Activated naive CD4-positive, alpha-beta T cell treated with anti-CD3 and anti-CD28 coated beads, Interleukin-2, amount 50 U/mL, for 72 hours (primary cell): Measurements from ENCODE around the gene GRK5. TPM values are rescaled to one million over a fixed set of nuclear protein-coding genes. Genes with fewer than 3 reads are reported as not detected.

ENCODE experiments used
- ATAC-seq, 2 donors: fragments of 150-1000 bp; cut with Tn5 transposase; 2 replicates each; pipeline ENCODE4 v1.10.0; 2021; ENCODE audit warnings: mild to moderate bottlenecking in 2 of 2, moderate library complexity in 2 of 2
- DNase-seq, 2 donors: peaks; one replicate each; pipeline ENCODE4 v3.0.0; 2021 to 2022; ENCODE audit warnings: low spot score in 2 of 2
- H3K27ac Mint-ChIP-seq, 2 donors: one replicate each; pipeline ENCODE4 v1.8.0; 2022; ENCODE audit warnings: mild to moderate bottlenecking in 2 of 2, mixed read lengths in 2 of 2
- H3K36me3 Mint-ChIP-seq, 2 donors: one replicate each; pipeline ENCODE4 v1.8.0; 2022; ENCODE audit warnings: mixed read lengths in 2 of 2
- H3K9me3 Mint-ChIP-seq, 2 donors: one replicate each; pipeline ENCODE4 v1.8.0; 2022; ENCODE audit warnings: mixed read lengths in 2 of 2
- total RNA-seq, 2 donors: library from RNA; stranded (reverse); gene quantifications; one replicate each; pipeline ENCODE4 v1.2.3, GENCODE V29; 2022

Gene GRK5
- total RNA-seq, 2 donors from 2014 or later = 21.2 to 34.5 TPM

GRCh38 chr10:119446441-119447277 is 239.3 kb downstream of the GRK5 start:
- no peaks in the 10 kb centered on the region for H3K36me3 Mint-ChIP-seq
- H3K27ac Mint-ChIP-seq = no peak overlapping the region
- H3K9me3 Mint-ChIP-seq = no peaks in the 10 kb centered on the region
- DNase-seq (no peak), ATAC-seq (no peak)

- Mint-ChIP-seq H3K36me3 (no peaks in the 10 kb centered on the region), H3K27ac (no peak overlapping the region), H3K9me3 (no peaks in the 10 kb centered on the region)
- no peak for DNase-seq
- ATAC-seq = no peak
Observed at GRCh38 chr10:119447421-119447820, 240.1 kb downstream of the GRK5 start.

- DNase-seq = no peak
- no peak for ATAC-seq
Observed at GRCh38 chr10:119447823-119448546, 240.6 kb downstream of the GRK5 start.

GRCh38 chr10:119448628-119449584 is 241.5 kb downstream of the GRK5 start:
- no peak overlapping the region for H3K27ac Mint-ChIP-seq

More at GRCh38 chr10:119447823-119448546, 240.6 kb downstream of the GRK5 start:
- no peaks in the 10 kb centered on the region for H3K36me3 Mint-ChIP-seq
- no peaks in the 10 kb centered on the region for H3K9me3 Mint-ChIP-seq
- H3K27ac Mint-ChIP-seq = no peak overlapping the region

GRCh38 chr10:119449760-119450461 is 242.5 kb downstream of the GRK5 start:
- H3K27ac Mint-ChIP-seq = peak overlapping the region in 1 of 2 donors; percentile 72
- no peaks in the 10 kb centered on the region for H3K9me3 Mint-ChIP-seq
- ATAC-seq (no peak), DNase-seq (no peak)
- no peaks in the 10 kb centered on the region for H3K36me3 Mint-ChIP-seq

More at GRCh38 chr10:119448628-119449584, 241.5 kb downstream of the GRK5 start:
- no peak for DNase-seq
- H3K9me3 Mint-ChIP-seq = no peaks in the 10 kb centered on the region
- no peak for ATAC-seq
- no peaks in the 10 kb centered on the region for H3K36me3 Mint-ChIP-seq

GRCh38 chr10:119450606-119451299 is 243.4 kb downstream of the GRK5 start:
- ATAC-seq (no peak), DNase-seq (no peak)
- Mint-ChIP-seq H3K36me3 (no peaks in the 10 kb centered on the region), H3K9me3 (no peaks in the 10 kb centered on the region), H3K27ac (no peak overlapping the region)

- no peaks in the 10 kb centered on the region for H3K36me3 Mint-ChIP-seq
- H3K27ac Mint-ChIP-seq = no peak overlapping the region
- no peak for ATAC-seq
- no peaks in the 10 kb centered on the region for H3K9me3 Mint-ChIP-seq
- DNase-seq = no peak
Observed at GRCh38 chr10:119451300-119451896, 244.0 kb downstream of the GRK5 start.

- H3K27ac Mint-ChIP-seq = no peak overlapping the region
- ATAC-seq (no peak), DNase-seq (no peak)
- H3K9me3 Mint-ChIP-seq = no peaks in the 10 kb centered on the region
- H3K36me3 Mint-ChIP-seq = no peaks in the 10 kb centered on the region
Observed at GRCh38 chr10:119452396-119452795, 245.0 kb downstream of the GRK5 start.

GRCh38 chr10:119453313-119453712 is 245.9 kb downstream of the GRK5 start:
- H3K27ac Mint-ChIP-seq = no peak overlapping the region
- no peaks in the 10 kb centered on the region for H3K36me3 Mint-ChIP-seq
- no peaks in the 10 kb centered on the region for H3K9me3 Mint-ChIP-seq
- ATAC-seq (no peak), DNase-seq (no peak)

- Mint-ChIP-seq H3K9me3 (no peaks in the 10 kb centered on the region), H3K36me3 (no peaks in the 10 kb centered on the region), H3K27ac (no peak overlapping the region)
- ATAC-seq (no peak), DNase-seq (no peak)
Observed at GRCh38 chr10:119454316-119454715, 246.9 kb downstream of the GRK5 start.

GRCh38 chr10:119454990-119455389 is 247.6 kb downstream of the GRK5 start:
- Mint-ChIP-seq H3K36me3 (no peaks in the 10 kb centered on the region), H3K27ac (no peak overlapping the region), H3K9me3 (no peaks in the 10 kb centered on the region)
- DNase-seq = no peak
- no peak for ATAC-seq

GRCh38 chr10:119455609-119456434 is 248.5 kb downstream of the GRK5 start:
- no peak for ATAC-seq
- Mint-ChIP-seq H3K36me3 (no peaks in the 10 kb centered on the region), H3K9me3 (no peaks in the 10 kb centered on the region), H3K27ac (no peak overlapping the region)
- no peak for DNase-seq

GRCh38 chr10:119456435-119456810 is 249.1 kb downstream of the GRK5 start:
- Mint-ChIP-seq H3K9me3 (no peaks in the 10 kb centered on the region), H3K36me3 (no peaks in the 10 kb centered on the region), H3K27ac (no peak overlapping the region)
- DNase-seq (no peak), ATAC-seq (no peak)

- ATAC-seq = no peak
Observed at GRCh38 chr10:119457966-119458766, 250.8 kb downstream of the GRK5 start.

More at GRCh38 chr10:119457966-119458766, 250.8 kb downstream of the GRK5 start:
- Mint-ChIP-seq H3K9me3 (peaks cover under 1 to 7% of the 10 kb centered on the region in 2 donors), H3K27ac (no peak overlapping the region), H3K36me3 (peaks cover 8 to 12% of the 10 kb centered on the region in 2 donors)
- no peak for DNase-seq
